HL-60 (cell line): ENCODE measurements around the gene TBC1D22A.

ENCODE experiments used
- DNase-seq, 2 experiments: peaks; one replicate each; pipeline ENCODE4 v3.0.0-alpha.2; 2010 to 2020; ENCODE audit warnings: low read depth in 1 of 2, low spot score in 1 of 2
- H3K27ac ChIP-seq: fragments of 250-450 bp; sonication (Bioruptor Pico); replicated peaks from 2 replicates; pipeline ENCODE4 v1.5.1; 2020; ENCODE audit warnings: mild to moderate bottlenecking, moderate library complexity
- H3K27me3 ChIP-seq: fragments of 250-450 bp; sonication (Bioruptor Pico); 2 replicates; pipeline ENCODE4 v1.5.1; 2021; ENCODE audit warnings: mild to moderate bottlenecking, moderate library complexity; ENCODE audit not compliant: insufficient read depth, poor library complexity, severe bottlenecking
- H3K4me3 ChIP-seq: replicated peaks from 2 replicates; pipeline ENCODE4 v1.5.1; 2011; ENCODE audit warnings: mild to moderate bottlenecking, control low read depth, low read length; ENCODE audit not compliant: insufficient read depth
- CTCF ChIP-seq: IDR thresholded peaks from one replicate; pipeline ENCODE4 v1.5.1; 2011; ENCODE audit warnings: low read length, control low read depth, inconsistent platforms; ENCODE audit not compliant: insufficient read depth
- GABPA ChIP-seq: IDR thresholded peaks from 2 replicates; pipeline ENCODE4 v1.6.1; 2012; ENCODE audit warnings: low read depth
- POLR2AphosphoS5 ChIP-seq: IDR thresholded peaks from 2 replicates; pipeline ENCODE4 v1.6.1; 2012; ENCODE audit warnings: low read depth
- REST ChIP-seq: IDR thresholded peaks from 2 replicates; pipeline ENCODE4 v1.6.1; 2012; ENCODE audit warnings: low read depth; ENCODE audit not compliant: insufficient replicate concordance
- SPI1 ChIP-seq: IDR thresholded peaks from 2 replicates; pipeline ENCODE4 v1.6.1; 2012; ENCODE audit warnings: low read depth, mild to moderate bottlenecking, borderline replicate concordance

TBC1D22A gene

GRCh38 chr22:46829117-46829891 lies 66.9 kb downstream of the TBC1D22A start:
- DNase-seq: no peak
- no peak overlapping the region for H3K4me3 ChIP-seq
- H3K27ac ChIP-seq: no peak overlapping the region
- H3K27me3 ChIP-seq: no peaks in the 10 kb centered on the region
- TF ChIP-seq REST (no peak), SPI1 (no peak), CTCF (no peak), POLR2AphosphoS5 (no peak), GABPA (no peak)

- Histone ChIP-seq H3K27ac (no peak overlapping the region), H3K4me3 (no peak overlapping the region), H3K27me3 (no peaks in the 10 kb centered on the region)
- DNase-seq: no peak
- TF ChIP-seq CTCF: no peak
- TF ChIP-seq REST: no peak
- TF ChIP-seq POLR2AphosphoS5: no peak
- TF ChIP-seq SPI1: no peak
- TF ChIP-seq GABPA: no peak
These were observed 67.7 kb downstream of the TBC1D22A start for GRCh38 chr22:46829941-46830715.

GRCh38 chr22:46830841-46831240 lies 68.4 kb downstream of the TBC1D22A start:
- TF ChIP-seq CTCF: no peak
- TF ChIP-seq REST: no peak
- no peak for TF ChIP-seq GABPA
- TF ChIP-seq SPI1: no peak
- no peak for TF ChIP-seq POLR2AphosphoS5
- no peak overlapping the region for H3K27ac ChIP-seq
- no peak overlapping the region for H3K4me3 ChIP-seq
- no peaks in the 10 kb centered on the region for H3K27me3 ChIP-seq
- no peak for DNase-seq
